CD14-positive monocyte (primary cell): ENCODE measurements around the gene LGALS1. TPM values are rescaled to one million over a fixed set of nuclear protein-coding genes. Genes with fewer than 3 reads are reported as not detected.
A peak's percentile ranks its signal among the peaks of the same experiment; 100 is the strongest.

ENCODE experiments used
- DNase-seq, 3 donors: peaks; one replicate each; pipeline ENCODE4 v3.0.0-alpha.2; 2011 to 2022
- H2AFZ ChIP-seq: 2 replicates; pipeline ENCODE4 v1.6.0; 2012; ENCODE audit warnings: mild to moderate bottlenecking, low read depth, low read length, inconsistent platforms; ENCODE audit not compliant: insufficient read depth, poor library complexity, severe bottlenecking
- H3K27ac ChIP-seq, 2 donors: 1 replicate in 1 of 2; 2 replicates in 1 of 2; pipeline ENCODE4 v1.5.1; 2012 to 2013; ENCODE audit warnings: low read length in 2 of 2, control low read depth in 1 of 2, inconsistent platforms in 1 of 2, low read depth in 1 of 2, mild to moderate bottlenecking in 1 of 2
- H3K27me3 ChIP-seq, 2 donors: one replicate each; pipeline versions ENCODE4 v1.6.0 to v1.6.1; 2011 to 2013; ENCODE audit warnings: low read length in 2 of 2; ENCODE audit not compliant: control insufficient read depth in 2 of 2, insufficient read depth in 2 of 2
- H3K36me3 ChIP-seq, 2 donors: replicated peaks in 1 of 2; 1 replicate in 1 of 2; 2 replicates in 1 of 2; pipeline versions ENCODE4 v1.5.1 to v1.6.1; 2012 to 2013; ENCODE audit warnings: low read length in 2 of 2, control low read depth in 1 of 2, inconsistent platforms in 1 of 2, mild to moderate bottlenecking in 1 of 2; ENCODE audit not compliant: insufficient read depth in 2 of 2, control insufficient read depth in 1 of 2
- H3K4me1 ChIP-seq, 2 donors: 1 replicate in 1 of 2; 2 replicates in 1 of 2; pipeline versions ENCODE4 v1.5.1 to v1.6.1; 2012 to 2013; ENCODE audit warnings: low read length in 2 of 2, control low read depth in 1 of 2, inconsistent platforms in 1 of 2, mild to moderate bottlenecking in 1 of 2, moderate library complexity in 1 of 2; ENCODE audit not compliant: insufficient read depth in 2 of 2, control insufficient read depth in 1 of 2
- H3K4me2 ChIP-seq: replicated peaks from 2 replicates; pipeline ENCODE3; 2012; ENCODE audit warnings: low read length, moderate library complexity, mild to moderate bottlenecking; ENCODE audit not compliant: poor library complexity, severe bottlenecking; ENCODE audit errors: extremely low read depth
- H3K4me3 ChIP-seq, 3 experiments: fragments of 200-600 bp in 1 of 3; sonication (generic) in 1 of 3; replicated peaks in 1 of 3; 1 replicate in 2 of 3; 2 replicates in 1 of 3; pipeline ENCODE4 v1.5.1; 2011 to 2013; ENCODE audit warnings: low read length in 3 of 3, mild to moderate bottlenecking in 3 of 3, control low read depth in 2 of 3, low read depth in 2 of 3, inconsistent platforms in 1 of 3, moderate library complexity in 1 of 3
- H3K79me2 ChIP-seq: 2 replicates; pipeline ENCODE4 v1.6.0; 2012; ENCODE audit warnings: mild to moderate bottlenecking, control low read depth, inconsistent platforms, low read length, moderate library complexity; ENCODE audit not compliant: insufficient read depth
- H3K9ac ChIP-seq: 2 replicates; pipeline ENCODE4 v1.6.0; 2017; ENCODE audit warnings: low read length, mild to moderate bottlenecking; ENCODE audit not compliant: insufficient read depth, poor library complexity, severe bottlenecking
- H3K9me3 ChIP-seq, 2 donors: replicated peaks in 1 of 2; 1 replicate in 1 of 2; 2 replicates in 1 of 2; pipeline versions ENCODE4 v1.5.1 to v1.6.1; 2012 to 2013; ENCODE audit warnings: low read length in 2 of 2, control low read depth in 1 of 2; ENCODE audit not compliant: control insufficient read depth in 1 of 2, insufficient read depth in 1 of 2
- H4K20me1 ChIP-seq: 2 replicates; pipeline ENCODE4 v1.6.0; 2012; ENCODE audit warnings: mild to moderate bottlenecking, low read length, control low read depth, moderate library complexity; ENCODE audit not compliant: insufficient read depth
- H3K27ac Mint-ChIP-seq, 7 donors: one replicate each; pipeline ENCODE4 v1.8.0; 2020; ENCODE audit warnings: mild to moderate bottlenecking in 7 of 7, mixed read lengths in 7 of 7, moderate library complexity in 6 of 7, inconsistent platforms in 2 of 7
- H3K27me3 Mint-ChIP-seq, 3 donors: one replicate each; pipeline ENCODE4 v1.8.0; 2021 to 2022; ENCODE audit warnings: low read depth in 3 of 3, mild to moderate bottlenecking in 3 of 3, mixed read lengths in 3 of 3, moderate library complexity in 3 of 3, inconsistent platforms in 1 of 3
- H3K36me3 Mint-ChIP-seq, 2 donors: one replicate each; pipeline ENCODE4 v1.8.0; 2020; ENCODE audit warnings: mixed read lengths in 2 of 2, inconsistent platforms in 1 of 2, mild to moderate bottlenecking in 1 of 2
- H3K4me1 Mint-ChIP-seq: one replicate; pipeline ENCODE4 v1.8.0; 2020; ENCODE audit warnings: mild to moderate bottlenecking, mixed read lengths
- H3K4me3 Mint-ChIP-seq, 2 donors: one replicate each; pipeline ENCODE4 v1.8.0; 2020; ENCODE audit warnings: mild to moderate bottlenecking in 2 of 2, mixed read lengths in 2 of 2, moderate library complexity in 1 of 2
- H3K9me3 Mint-ChIP-seq, 7 donors: one replicate each; pipeline ENCODE4 v1.8.0; 2020 to 2022; ENCODE audit warnings: mixed read lengths in 7 of 7, mild to moderate bottlenecking in 6 of 7, moderate library complexity in 6 of 7, inconsistent platforms in 2 of 7
- CTCF ChIP-seq: fragments of 200-600 bp; IDR thresholded peaks from one replicate; pipeline ENCODE4 v1.8.0; 2022; ENCODE audit warnings: antibody characterized with exemption, mild to moderate bottlenecking
- WGBS: methylation state at CpG from one replicate; pipeline ENCODE4 v1.1.5; 2013; ENCODE audit warnings: missing lambda C conversion rate; ENCODE audit not compliant: insufficient coverage; 5-methylcytosine and 5-hydroxymethylcytosine counted together
- intact Hi-C, 2 donors: fragments of 100-400 bp; cut with micrococcal nuclease; formaldehyde crosslinking; loops; one replicate each; pipeline versions ENCODE4 v1.15.0 to v1.15.1; 2023
- polyA plus RNA-seq, 3 donors: library from polyadenylated mRNA; depleted of rRNA in 1 of 3; unstranded in 2 of 3; stranded (reverse) in 1 of 3; fragments of 300-500 nt in 2 of 3; fragments of >200 nt in 1 of 3; fragmentation: Illumina TruSeq in 2 of 3; gene quantifications; 1 replicate in 2 of 3; 2 replicates in 1 of 3; pipeline ENCODE4 v1.2.3, GENCODE V29; 2012 to 2021

Gene LGALS1
- polyA plus RNA-seq, 3 donors = 1,719 to 2,320 (median 1,844) TPM

- peak; percentile 95 for TF ChIP-seq CTCF
- Mint-ChIP-seq H3K36me3 (peaks cover 54 to 73% of the 10 kb centered on the region in 2 donors), H3K27ac (peak overlapping the region in 6 of 7 donors; percentile 31 to 84 (median 78)), H3K4me1 (peaks cover 39% of the 10 kb centered on the region), H3K4me3 (peak overlapping the region in 1 of 2 donors; percentile 53), H3K9me3 (peaks cover 0 to 3% (median 0%) of the 10 kb centered on the region in 7 donors), H3K27me3 (peaks cover 0 to 5% (median 0%) of the 10 kb centered on the region in 3 donors)
- no peak overlapping the region for H3K9ac ChIP-seq
- H3K27ac ChIP-seq = peak overlapping the region in 1 of 2 donors; percentile 43
- no peaks in the 10 kb centered on the region for H3K9me3 ChIP-seq
- H3K79me2 ChIP-seq = peaks cover 72% of the 10 kb centered on the region
- peak overlapping the region; percentile 17 for H3K4me2 ChIP-seq
- WGBS = 43% methylated on average over 8 of the region's 9 CpGs
- H4K20me1 ChIP-seq = peaks cover 81% of the 10 kb centered on the region
- peaks cover 40 to 47% of the 10 kb centered on the region in 2 donors for H3K4me1 ChIP-seq
- H3K4me3 ChIP-seq = no peak overlapping the region
- peak; percentile 59 to 79 (median 73) for DNase-seq
- no peaks in the 10 kb centered on the region for H3K27me3 ChIP-seq
- no peak overlapping the region for H2AFZ ChIP-seq
- intact Hi-C loops = loop anchor here (1.0 to 10.0 kb wide), 4 partner anchors 36 to 91 kb away; partner anchors contain the start of gene GGA1 (in 1 of the 2)
- H3K36me3 ChIP-seq = peaks cover 67 to 72% of the 10 kb centered on the region in 2 donors
These were observed 32.1 kb upstream of the LGALS1 start for GRCh38 chr22:37643225-37643847.

GRCh38 chr22:37647317-37647716, 28.1 kb upstream of the LGALS1 start:
- Mint-ChIP-seq H3K4me3 (no peak overlapping the region), H3K9me3 (no peaks in the 10 kb centered on the region), H3K36me3 (peaks cover 87 to 100% of the 10 kb centered on the region in 2 donors), H3K4me1 (peaks cover 15% of the 10 kb centered on the region), H3K27me3 (peaks cover 0 to 5% (median 0%) of the 10 kb centered on the region in 3 donors), H3K27ac (no peak overlapping the region)
- Histone ChIP-seq H2AFZ (no peak overlapping the region), H3K9me3 (no peaks in the 10 kb centered on the region), H3K4me1 (peaks cover 13 to 16% of the 10 kb centered on the region in 2 donors), H3K36me3 (peaks cover 92 to 99% of the 10 kb centered on the region in 2 donors), H3K27ac (no peak overlapping the region), H3K27me3 (no peaks in the 10 kb centered on the region), H3K4me2 (no peak overlapping the region), H4K20me1 (peaks cover 100% of the 10 kb centered on the region), H3K9ac (no peak overlapping the region), H3K79me2 (peaks cover 39% of the 10 kb centered on the region), H3K4me3 (no peak overlapping the region)
- no peak for DNase-seq
- 100% methylated on average over 2 of the region's 9 CpGs for WGBS
- intact Hi-C loops = loop anchor here in 1 of 2 donors (10.0 kb wide), 1 partner anchor 87 kb away; no protein-coding TSS in a partner anchor
- no peak for TF ChIP-seq CTCF
